HG02884 (cell line): Measurements from ENCODE around the gene USP53.
"Not testable (repeated sequence)": the region's sequence is repeated elsewhere in the genome, so short reads cannot be mapped to it uniquely, and the experiment has no call there.

Experiments used
- ATAC-seq: cut with Tn5 transposase; IDR thresholded peaks from one replicate; pipeline ENCODE4 v1.9.1; 2021; ENCODE audit warnings: mild to moderate bottlenecking, moderate library complexity; ENCODE audit not compliant: unreplicated experiment

Gene USP53

DNA sequence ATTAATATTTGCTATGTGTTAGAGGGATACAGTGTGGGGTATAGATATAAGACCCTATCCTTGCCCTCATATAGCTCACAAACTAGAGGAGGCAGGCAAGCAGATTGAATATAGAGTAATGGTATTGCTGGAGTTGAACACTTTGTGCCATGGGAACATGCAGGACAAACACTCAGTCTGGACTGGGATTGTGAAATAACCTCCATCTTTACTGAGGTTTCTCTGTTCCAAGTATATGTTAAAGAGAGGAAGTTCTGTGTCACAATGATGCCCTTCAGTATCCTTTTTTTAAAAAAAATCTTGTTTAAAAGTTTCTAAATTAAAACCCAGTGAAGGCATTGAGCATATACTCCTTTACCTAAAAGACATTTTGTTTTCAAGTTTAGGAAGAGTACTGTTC, 100.7 kb downstream of the USP53 start:
- ATAC-seq, result no peak

DNA sequence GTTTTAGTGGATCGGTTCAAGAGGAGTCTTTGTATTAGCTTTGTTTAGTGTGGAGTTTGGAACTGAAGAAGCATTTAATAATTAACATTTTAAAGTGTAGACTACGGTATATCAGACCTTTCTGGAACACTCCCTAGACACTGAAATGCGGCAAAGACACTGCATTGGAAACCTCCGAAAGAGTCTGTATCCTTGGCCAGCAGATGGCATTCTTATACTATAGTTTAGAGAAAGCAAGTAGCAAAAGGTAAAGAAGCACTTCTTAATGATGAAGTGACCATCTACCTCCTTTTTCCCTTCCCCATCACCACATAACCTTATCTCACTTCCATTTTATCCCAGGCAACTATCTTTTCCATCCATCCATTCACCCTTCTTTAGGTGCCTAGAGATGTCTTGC, 101.8 kb downstream of the USP53 start:
- ATAC-seq, result peak; percentile 92

DNA sequence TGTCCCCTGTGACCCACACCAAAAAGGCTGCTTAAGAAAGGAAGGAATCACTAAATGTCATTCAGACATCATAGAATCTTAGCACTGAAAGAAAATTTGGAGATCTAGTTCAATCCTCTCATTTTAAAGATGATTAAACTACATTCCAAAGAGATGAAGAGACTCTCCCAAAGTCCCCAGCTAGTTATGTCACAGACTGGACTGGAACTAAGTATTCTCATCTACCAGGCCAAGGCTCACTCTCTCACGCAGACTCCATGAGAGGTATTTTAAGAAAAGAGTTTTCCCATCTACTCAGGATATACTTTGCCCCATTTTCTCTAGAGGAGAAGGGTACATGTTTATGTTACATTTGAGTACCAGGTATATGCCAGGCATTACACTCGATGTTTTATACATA, 102.5 kb downstream of the USP53 start:
- no peak for ATAC-seq

DNA sequence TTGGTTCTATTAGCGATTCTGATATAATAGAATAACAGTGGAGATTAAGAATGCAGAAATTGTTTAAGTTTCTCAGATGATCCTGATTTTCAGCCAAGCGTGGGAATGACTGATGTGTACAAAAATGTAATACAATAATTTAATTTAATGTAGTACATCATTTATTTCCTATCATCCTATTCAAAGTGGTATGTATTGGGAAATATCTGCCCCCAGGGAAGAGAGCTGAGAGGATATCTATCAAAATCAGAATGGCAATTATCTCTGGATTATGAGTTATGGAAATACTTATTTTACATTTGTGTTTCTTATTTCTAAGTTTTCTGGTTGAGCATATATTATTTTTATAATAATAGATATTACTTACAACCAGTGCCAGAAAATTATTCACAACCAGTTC, 105.5 kb downstream of the USP53 start:
- ATAC-seq, result no peak

DNA sequence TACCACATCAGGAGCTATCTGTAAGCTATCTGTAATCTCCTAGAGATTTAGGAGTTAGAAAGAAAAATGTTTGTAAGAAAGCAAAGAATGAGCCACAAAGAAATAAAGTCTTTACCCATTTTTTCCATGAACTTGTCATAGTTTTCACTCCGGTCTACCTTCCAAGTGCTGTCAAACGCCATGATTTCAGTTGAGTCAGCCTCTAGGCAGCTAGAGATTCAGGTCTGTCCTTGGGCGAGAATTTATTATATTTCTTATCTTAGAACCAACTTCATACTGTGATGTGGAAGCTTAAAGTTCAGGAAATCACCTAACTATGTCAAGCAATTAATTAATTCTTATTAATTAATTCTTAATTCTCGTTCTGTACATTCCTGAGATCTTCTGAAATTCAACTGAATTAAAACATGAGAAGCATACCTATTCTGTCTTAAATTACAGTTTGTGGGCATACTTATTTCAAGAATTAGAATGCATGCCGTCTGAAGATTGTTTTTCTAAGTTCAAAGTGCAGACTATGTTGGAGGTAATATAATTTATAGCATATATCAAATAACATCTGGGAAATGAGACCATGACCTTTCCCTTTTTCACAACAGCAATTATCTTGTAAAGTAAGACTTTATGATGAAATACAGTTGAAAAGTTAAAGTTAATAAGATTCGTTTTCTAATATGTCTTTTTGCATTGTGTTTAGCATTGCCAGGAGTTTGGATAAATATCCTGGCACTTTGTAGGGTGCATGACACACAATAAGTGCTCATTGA, 109.6 kb downstream of the USP53 start, which contains the start of gene FABP2:
TSS of gene FABP2 (minus strand) at position 218 of the 767 bp plus-strand sequence. CDS start at position 182, 36 bp downstream.
- no peak for ATAC-seq

DNA sequence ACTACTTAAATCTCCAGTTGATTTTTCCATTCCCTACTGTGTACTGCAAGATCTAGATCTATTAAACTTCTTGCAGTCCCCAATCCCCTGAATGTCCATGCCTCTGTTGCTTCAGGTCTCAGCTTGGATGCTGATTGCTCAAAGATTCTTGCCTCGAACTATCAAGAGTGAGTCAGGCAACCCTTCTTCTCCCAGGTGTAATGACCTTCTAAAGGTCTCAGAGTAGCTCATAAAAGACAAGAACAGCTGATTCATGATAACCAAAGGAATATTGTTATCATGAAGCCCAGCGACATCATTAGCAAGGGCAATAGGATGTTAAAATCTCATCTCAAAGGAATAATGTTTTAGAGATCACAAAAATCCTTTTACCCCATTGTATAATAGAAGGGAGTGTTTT, 116.2 kb downstream of the USP53 start:
- no peak for ATAC-seq

DNA sequence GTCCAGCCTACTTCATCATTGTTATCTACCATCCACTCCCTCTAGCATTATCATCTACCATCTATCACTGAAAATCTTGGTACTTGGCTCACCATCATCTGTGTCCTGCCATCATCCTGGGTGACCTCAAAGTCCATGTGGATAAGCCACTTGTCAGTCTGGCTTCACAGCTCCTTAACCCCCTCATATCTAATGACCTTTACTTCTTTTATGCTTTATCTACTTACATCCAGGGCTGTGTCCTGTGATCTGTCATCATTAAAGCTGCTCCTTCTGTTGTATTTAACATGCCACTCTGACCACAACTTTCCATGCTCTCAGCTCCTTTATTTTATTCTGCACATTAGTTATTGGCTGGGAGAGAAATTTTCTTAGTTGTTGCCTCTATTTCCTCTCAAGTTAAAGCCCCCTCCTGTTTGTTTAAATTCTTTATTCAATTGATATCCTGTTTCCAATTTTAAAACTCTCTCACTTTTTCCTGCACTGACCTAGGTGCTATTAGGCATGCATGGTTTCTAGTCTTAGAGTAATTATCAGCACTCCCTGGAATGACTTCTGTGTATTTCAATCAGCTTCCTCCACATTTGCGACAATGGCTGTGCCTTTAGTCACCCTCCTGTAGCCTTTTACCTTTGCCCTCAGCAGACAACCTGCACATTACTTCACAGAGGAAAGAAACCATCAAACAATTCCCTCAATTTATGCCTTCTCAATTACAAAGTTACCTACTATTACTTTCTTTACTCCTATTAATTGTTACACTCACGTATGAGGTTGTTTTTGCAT, 117.5 kb downstream of the USP53 start:
- ATAC-seq, result no peak

DNA sequence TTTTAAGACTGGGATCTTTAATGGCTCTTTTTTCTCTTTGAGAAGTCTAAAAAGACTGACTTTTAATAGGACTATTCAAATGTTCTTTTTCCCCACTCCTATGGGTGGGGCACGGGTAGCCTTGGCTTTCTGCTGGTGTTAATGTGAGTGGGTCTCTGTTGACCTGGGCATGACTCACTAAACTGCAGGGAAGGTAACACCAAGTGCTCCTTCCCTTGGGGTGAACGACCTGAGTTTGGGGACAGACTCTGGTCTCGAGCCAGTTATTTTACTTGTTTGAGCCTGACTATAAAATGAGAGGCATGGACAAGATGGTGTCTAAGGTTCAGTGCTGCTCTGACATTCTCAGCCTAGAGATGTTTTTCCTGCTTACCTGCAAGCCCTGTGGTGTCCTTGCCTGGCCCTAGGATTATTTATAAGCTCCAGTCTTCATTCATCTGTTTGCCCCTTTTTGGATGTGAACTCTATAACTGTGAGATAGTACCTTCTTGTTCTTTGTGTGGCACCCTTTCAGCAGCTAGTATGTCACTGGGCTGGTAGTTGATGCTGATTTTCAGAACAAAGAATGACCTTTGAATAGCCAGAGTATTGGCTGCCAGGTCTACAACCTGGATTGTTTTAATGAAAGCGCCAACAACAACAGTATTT, 123.9 kb downstream of the USP53 start:
- not testable (repeated sequence) for ATAC-seq

DNA sequence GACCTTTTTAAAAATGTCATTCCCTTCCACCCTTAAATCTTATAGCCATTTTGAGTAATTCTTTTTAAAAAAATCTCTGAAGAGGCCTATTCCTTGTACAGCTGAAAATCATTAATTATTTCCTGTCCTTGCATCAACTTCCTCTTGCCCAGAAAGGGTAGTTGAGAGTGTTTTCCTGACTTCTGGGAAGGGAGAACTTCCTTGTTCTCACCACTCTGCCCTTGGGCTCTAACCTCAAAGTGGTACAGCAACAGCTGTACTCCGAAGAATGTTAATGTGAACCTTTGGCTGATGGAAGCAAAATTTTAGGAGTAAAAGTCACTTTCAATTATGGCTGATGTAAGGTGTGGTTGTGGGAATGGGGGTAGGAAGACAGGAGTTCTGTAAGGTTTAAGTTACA, 124.5 kb downstream of the USP53 start:
- no peak for ATAC-seq

DNA sequence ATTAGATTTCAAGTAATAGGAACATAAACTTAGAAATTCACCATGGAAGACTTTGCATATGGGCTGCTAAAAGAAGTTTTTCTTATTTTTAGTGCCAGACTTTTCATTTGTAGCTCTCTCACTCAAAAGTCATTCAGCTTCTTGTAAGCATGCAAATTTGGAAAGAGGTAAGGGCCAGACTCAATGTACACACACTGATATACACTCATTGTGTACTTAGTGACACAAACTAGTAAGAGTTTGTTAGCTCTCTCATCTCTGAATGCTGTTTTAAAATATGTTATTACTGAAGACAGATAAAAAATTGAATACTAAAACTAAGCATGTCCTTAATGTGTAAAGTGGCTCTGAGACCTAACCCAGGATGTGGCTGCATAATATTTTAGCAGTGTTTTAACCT, 127.4 kb downstream of the USP53 start:
- ATAC-seq, result not testable (repeated sequence)

DNA sequence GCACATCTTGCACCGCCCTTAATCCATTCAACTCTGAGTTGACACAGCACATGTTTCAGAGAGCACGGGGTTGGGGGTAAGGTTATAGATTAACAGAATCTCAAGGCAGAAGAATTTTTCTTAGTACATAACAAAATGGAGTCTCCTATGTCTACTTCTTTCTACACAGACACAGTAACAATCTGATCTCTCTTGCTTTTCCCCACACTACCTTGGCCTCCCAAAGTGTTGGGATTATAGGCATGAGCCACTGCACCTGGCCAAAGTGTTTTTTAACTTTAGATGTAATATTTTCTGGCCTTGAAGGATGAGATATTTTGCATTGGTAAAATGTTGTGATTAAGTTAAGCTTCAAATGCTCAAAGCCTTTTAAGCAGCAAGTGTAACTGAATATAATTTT, 130.8 kb downstream of the USP53 start:
- ATAC-seq, result not testable (repeated sequence)
